GM15510 (cell line): Measurements from ENCODE around the gene CHRNA4.

Experiments used
- POLR2A ChIP-seq: IDR thresholded peaks from 3 replicates; pipeline ENCODE4 v1.6.1; 2011; ENCODE audit warnings: borderline replicate concordance; ENCODE audit not compliant: insufficient read length; ENCODE audit errors: extremely low read depth

Gene CHRNA4

DNA sequence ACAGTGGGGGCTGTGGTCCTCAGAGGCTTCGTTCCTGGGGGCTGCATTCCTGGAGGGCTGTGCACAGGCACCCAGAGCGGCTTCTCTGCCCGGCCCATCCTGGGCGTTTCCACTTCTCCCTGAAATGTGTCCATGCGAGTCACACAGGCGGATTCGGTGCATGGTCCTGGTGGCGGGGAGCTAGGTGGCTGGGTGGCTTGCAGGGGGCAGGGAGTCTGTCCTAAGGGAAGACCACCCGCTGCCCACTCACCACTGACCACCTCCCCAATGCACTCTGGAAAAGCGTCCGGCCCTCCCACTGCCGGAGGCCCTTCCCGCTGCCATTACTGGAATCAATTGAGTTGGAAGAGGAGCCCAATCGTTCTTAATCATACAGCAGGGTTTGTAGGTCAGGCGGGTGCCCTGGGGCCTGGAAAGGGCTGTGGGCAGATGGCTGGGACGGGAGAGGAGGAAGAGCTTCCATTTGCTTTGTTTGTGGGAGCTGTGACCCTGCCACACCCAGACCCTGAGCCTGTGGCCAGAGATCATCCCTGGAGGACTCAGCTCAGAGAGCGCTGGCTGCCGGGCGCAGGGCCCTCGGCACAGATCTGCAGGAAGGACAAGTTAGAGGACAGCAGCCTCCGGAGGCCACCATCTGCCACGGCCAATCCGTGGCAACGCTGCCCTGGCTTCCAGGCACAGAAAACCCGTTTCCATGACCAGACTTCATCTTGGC is 6.4 kb downstream of the CHRNA4 start:
- no peak for TF ChIP-seq POLR2A

DNA sequence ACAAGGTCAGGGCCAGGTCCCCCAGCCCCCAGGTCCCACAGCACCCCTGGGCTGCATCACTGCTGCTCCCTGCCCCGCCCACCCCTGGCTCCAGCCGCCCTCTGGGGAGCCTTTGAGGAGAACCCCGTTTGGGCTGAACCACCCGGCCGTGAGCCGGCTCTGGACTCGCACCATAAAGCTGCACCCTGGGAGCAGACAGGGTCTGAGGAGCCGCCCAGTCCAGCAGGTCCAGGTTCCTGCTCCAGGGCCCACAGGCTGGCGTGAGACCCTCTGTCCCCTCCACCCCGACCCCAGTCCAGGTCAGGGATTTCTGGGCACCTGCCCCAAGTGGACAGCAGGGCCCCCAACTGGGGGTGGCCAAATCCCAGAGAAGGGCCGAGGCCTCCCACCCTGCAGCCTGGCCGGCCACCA is 8.3 kb downstream of the CHRNA4 start:
- TF ChIP-seq POLR2A: no peak

DNA sequence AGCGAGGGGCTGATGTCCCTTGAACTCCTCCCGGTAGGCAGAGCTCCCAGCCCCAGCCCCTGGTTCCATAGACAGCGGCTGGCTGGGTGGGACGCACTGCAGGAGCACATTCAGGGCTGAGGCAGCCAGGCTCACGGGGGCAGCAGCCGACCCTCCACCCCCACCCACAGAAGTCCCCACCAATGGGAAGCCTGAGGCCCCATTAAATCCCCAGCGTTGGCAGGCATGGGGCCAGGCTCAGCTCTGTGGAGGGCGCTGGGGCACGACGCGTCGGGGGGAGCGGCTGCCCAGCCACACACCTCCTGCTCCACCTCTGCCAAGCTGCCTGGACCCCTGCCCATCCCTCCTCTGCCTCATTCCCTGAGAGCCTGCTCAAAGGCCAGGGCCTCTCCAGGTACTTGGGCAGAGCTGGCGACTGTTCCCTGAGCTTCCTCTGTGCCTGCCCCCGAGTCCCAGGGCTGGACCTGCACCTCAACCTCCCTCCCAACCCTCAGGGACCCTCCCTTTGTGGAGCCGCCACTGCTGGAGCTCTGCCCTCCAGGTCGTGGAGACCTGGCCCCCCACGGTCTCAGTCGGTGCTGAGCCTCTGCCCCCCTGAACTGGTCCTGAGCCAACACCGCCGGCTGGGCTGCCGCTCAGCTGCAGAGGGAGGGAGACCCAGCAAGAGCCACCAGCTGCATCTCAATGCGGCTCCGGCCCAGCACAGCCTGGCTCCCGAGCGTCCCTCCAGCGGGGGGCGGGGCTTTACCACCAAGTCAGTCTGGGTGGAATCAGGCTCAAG is 9.1 kb downstream of the CHRNA4 start:
- no peak for TF ChIP-seq POLR2A

DNA sequence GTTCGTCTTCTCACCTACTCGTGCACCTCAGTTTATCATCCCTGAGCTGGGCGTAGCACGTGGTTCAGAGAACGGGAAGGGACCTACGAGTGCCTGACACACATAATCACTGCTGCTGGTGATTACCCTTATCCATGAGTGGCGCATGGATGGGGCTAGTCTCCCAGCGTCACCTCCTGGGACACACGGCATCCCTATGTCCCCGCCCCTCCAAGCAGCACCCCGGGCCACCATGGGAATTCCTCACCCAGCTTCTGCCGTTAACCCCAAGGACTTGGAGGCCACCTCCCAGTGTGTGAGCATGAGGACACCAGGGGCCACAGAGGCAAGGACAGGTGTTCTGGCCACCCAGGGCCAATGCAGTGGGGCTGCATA is 9.8 kb downstream of the CHRNA4 start:
- no peak for TF ChIP-seq POLR2A

DNA sequence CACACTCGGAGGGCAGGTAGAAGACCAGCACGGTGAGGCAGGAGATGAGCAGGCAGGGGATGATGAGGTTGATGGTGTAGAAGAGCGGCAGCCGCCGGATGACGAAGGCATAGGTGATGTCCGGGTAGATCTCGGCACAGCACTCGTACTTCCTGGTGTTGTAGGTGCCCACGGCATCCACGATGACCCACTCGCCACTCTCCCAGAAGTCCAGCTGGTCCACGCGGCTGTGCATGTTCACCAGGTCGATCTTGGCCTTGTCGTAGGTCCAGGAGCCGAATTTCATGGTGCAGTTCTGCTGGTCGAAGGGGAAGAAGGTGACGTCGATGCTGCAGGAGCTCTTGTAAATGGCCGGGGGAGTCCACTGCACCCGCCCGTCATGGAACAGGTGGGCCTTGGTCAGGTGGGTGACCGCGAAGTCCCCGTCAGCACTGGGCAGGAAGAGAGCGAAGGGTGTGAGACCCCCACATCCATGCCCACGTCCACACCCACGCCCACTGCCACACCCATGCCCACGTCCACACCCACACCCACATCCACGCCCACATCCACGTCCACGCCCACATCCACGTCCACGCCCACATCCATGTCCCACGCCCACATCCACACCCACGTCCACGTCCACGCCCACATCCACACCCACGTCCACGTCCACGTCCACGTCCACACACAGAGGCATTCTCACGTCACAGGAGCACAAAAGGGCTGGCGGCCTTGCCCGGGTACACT is 10.4 kb downstream of the CHRNA4 start:
- no peak for TF ChIP-seq POLR2A

DNA sequence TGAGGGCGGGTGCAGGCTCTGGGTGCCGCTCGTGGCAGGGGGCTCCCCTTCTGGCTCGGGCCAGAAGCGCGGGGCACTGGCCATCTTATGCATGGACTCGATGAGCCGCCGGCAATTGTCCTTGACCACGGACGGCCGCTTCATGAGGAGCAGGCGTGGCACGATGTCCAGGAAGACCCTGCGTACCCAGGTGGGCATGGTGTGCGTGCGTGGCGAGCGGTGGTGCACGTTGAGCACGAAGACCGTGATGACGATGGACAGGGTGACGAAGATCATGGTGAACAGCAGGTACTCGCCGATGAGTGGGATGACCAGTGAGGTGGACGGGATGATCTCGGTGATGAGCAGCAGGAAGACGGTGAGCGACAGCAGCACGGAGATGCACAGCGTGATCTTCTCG is 11.0 kb downstream of the CHRNA4 start:
- no peak for TF ChIP-seq POLR2A

DNA sequence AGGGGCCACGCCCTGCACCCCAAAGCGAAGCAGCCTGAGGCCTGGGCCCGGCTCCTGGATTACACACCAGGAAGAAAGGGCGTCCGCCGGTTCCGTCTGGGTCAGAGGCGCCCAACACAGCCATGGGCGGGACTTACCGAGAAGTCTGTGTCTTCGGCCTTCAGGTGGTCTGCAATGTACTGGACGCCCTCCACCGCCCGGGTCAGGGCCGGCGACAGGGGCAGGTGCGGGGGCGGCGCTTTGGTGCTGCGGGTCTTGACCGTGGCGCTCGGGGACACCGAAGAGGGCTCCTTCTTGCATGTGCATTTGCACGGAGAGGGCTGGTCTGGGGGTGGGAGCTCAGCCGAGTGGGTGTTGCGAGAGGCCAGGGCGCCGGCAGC is 11.6 kb downstream of the CHRNA4 start:
- TF ChIP-seq POLR2A: no peak

DNA sequence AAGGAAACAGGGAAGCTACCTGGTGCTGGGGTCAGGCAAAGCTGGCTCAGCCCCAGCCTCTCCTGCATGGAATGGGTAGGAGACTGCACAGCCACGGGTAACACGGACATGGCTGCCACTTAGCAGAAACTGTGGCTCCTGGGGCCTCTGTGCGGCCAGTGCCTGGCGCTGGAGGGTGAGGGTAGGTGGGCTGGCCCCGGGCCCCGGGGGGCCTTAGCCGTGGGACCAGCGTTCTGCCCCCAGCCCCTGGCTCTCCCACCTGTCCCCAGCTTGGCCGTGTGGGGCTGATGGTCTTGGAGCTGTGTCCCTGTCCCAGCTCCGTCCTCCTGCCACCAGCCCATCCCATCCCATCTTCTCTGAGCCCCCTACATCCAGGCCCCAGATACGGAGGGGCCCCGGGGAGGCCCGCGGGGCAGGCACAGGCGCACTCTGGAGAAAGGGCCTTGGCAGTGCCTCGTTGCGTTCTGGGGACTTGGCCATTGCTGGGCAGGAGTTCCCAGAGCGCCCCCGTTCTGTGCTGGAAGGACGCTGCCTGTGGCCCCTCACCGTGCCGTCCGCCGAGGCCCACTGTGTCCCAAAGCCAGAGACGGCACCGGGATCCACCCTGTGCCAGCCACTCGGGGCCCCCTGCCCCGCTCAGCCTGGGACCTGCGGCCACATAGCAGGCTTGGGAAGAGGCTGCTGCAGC is 12.2 kb downstream of the CHRNA4 start:
- TF ChIP-seq POLR2A: no peak

DNA sequence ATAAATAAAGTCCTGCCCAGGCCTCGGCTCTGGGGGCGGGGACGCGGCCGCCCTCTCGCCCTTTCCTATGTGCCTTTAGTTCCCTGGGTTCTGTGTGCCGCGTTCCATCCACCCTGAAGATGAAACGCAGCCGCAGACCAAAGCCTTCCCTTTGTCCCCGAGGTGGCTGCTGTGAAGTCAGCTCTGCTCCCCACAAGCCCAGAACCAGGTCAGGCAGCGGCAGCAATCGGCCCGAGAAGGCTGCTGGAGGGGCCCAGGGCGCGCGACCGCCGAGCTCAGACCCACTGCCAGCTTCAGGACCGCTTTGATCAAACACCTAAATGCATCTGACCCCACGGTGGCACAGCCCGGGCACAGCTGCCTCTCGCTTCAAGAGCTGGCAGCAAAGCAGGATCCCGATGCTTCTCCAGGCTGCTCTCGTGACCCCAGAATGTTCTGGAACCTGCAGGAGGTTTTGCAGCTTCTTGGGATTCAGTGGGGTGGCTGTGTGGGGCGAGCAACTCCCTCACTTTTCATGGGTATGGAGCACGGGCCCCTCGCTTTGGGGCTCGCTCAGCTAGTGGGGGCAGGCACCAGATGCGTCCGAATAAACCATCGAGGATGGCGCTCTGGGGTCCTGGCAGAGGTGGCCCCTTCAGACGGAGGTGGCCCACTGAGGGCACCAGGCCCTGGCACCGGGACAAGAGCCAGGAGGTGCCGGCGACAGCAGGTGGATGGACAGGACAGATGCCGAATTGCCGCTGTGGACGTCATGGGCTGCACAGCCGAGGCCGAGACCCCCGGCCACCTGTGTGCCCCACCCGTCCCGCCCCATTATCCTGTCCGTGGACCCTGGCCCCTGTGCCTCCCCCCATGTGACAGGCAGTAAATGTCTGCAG is 13.0 kb downstream of the CHRNA4 start:
- no peak for TF ChIP-seq POLR2A

DNA sequence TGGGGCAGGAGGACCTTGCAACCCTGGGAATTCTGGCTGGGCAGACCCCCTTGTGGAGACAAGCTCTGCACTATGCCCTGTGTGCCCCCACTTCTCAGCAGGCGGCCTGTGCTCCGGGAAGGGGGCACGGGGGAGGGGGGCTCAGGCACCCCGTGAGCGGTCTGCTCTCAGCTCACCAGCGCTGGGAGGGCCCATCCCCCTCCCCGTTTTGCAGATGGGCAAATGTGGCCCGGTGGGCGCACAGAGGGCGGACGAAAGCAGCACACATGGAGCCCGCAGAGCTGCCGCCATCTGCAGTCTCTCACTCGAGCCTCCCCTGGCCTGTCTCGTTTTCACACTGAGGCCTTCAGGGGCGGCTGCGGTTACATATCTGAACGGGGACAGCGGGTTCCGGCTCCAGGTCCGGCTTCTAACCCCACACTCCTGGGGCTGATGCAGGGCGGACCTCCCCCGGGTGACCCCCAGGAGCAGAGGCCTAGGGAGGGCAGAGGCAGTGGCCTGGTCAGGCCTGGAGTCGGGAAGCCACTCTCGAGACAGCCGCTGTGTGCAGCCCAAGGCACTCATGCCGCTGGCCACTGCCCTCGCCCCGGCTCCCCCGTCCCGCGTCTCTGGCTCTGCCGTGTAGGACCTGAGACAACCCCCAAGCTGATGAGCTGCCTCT is 13.9 kb downstream of the CHRNA4 start:
- TF ChIP-seq POLR2A: no peak

DNA sequence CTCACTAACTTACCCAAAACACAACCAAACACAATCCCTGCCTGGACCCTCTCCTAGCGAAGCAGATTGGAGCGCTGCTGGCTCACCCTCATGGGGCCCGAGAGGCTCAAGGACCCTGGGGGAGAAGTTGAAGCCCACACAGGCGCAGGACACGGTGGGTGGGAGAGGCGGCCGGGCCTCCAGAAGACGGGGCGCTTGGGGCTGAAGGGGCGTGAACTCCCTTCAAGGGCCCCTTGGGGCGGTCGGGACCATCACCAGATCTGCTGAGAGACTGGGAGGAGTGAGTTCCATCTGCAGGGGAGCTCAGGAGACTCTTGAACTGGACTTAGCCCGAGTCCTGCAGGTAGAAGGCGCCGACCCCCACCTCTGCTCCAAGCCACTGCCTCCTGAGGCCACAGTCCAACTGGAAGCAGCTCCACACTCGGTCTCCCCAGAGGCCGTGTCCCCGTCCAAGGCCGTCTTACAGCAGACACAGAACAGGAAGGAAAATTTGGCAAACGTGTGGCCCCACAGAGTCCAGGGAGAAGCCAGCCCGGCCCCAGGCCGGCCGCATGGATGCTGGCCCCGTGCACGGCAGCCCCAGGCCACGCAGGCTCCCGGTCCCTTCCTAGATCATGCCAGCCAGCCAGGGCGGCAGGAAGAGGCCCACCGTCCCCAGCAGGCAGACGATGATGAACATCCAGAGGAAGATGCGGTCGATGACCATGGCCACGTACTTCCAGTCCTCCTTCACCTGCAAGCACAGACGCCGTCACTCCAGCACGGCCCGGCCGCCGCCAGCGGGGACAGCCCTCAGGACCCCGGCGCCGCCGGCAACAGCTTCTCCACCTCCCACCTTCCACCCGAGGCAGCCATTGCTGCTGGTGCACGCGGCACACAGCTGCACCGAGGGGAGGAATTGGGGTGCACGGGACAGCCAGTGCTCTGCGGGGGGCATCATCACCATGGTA is 14.7 kb downstream of the CHRNA4 start:
- TF ChIP-seq POLR2A: no peak

DNA sequence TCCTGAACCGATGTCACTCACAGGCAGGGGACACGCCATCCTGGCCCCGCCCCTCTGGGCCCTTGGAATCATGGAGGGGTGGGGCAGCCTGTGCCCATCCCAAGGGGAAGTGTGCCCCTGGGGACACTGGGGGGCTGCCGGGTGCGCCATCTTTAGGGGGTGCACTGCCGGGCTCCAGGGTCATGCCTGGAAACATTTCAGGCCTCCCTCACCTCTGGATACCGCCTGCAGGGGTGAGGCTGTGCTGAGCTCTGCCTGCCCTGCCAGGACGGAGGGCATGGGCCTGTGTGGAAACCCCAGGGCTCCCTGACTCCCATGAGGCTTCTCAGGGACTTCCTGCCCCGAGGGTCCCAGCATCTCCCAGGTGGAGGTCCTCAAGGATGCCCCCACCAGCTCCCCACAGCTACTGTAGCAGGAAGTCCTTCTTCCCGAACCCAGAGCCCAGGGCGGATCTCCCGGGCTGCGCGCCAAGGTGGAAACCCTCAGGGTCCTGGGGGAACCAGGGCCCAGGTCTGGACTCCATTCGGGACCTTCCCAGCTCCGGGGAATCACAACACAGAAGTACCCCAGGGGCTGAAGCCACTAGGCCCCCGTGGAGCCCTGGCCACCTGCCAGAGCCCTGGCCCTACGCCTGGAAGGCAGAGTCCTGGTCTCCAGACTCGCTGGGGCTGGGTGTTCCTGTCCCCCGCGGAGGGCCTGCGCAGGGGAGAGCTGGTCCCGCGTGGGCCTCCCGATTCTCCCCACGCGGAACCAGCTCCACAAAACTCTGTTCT is 15.6 kb downstream of the CHRNA4 start:
- TF ChIP-seq POLR2A: no peak
